Dermis blood vessel endothelial cell (primary cell): ENCODE results near the gene C2CD3. TPM values are rescaled to one million over a fixed set of nuclear protein-coding genes. Genes with fewer than 3 reads are reported as not detected.
"Not testable (repeated sequence)": the region's sequence is repeated elsewhere in the genome, so short reads cannot be mapped to it uniquely, and the experiment has no call there.

ENCODE experiments used
- DNase-seq: peaks from one replicate; pipeline ENCODE4 v3.0.0; 2010
- total RNA-seq: library from RNA; depleted of rRNA; stranded (reverse); fragments of >200 nt; gene quantifications from 2 replicates; pipeline ENCODE4 v1.2.3, GENCODE V29; 2014

C2CD3 gene
- total RNA-seq, 1 donor from 2014 or later = 13.4 TPM

DNA sequence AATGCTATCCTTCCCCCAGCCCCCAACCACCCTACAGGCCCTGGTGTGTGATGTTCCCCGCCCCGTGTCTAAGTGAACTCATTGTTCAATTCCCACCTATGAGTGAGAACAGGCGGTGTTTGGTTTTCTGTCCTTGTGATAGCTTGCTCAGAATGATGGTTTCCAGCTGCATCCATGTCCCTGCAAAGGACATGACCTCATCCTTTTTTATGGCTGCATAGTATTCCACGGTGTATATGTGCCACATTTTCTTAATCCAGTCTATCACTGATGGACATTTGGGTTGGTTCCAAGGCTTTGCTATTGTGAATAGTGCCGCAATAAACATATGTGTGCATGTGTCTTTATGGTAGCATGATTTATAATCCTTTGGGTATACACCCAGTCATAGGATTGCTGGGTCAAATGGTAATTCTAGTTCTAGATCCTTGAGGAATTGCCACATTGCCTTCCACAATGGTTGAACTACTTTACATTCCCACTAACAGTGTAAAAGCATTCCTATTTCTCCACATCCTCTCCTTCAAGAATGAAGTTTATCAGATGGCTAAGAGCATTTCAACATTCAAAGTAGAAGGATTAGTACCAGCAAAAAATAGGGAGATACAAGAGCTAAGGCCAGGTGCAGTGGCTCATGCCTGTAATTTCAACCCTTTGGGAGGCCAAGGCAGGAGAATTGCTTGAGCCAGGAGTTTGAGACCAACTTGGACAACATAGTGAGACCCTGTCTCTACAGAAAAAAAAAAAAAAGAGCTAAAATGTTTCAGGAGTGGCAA is 50.4 kb downstream of the C2CD3 start:
- DNase-seq = not testable (repeated sequence)

- no peak for DNase-seq
These were observed 54.1 kb downstream of the C2CD3 start for GRCh38 chr11:74116719-74117118.

DNA sequence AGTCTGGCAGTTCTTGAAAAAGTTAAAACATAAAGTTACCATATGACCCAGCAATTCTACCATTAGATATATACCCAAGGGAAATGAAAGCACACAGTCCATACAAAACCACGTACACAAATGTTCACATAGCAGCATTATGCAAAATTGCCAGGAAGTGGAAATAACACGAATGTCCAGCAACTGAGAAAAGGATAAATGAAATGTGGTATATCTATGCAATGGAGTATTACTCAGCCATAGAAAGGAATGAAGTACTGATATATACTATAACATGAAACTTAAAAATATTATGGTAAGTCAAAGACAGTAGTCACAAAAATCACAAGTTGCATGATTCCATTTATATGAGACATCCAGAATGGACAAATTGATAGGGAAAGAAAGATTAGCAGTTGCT is 57.9 kb downstream of the C2CD3 start:
- DNase-seq = no peak

- DNase-seq = no peak
These were observed 64.7 kb downstream of the C2CD3 start for GRCh38 chr11:74106124-74106523.

GRCh38 chr11:74102321-74102720 is 68.5 kb downstream of the C2CD3 start:
- no peak for DNase-seq

- no peak for DNase-seq
These were observed 70.1 kb downstream of the C2CD3 start for GRCh38 chr11:74100735-74101134.

GRCh38 chr11:74100231-74100630 is 70.6 kb downstream of the C2CD3 start:
- DNase-seq = no peak

- no peak for DNase-seq
These were observed 73.0 kb downstream of the C2CD3 start for GRCh38 chr11:74097686-74098237.

GRCh38 chr11:74094393-74094792 is 76.4 kb downstream of the C2CD3 start:
- DNase-seq = no peak

DNA sequence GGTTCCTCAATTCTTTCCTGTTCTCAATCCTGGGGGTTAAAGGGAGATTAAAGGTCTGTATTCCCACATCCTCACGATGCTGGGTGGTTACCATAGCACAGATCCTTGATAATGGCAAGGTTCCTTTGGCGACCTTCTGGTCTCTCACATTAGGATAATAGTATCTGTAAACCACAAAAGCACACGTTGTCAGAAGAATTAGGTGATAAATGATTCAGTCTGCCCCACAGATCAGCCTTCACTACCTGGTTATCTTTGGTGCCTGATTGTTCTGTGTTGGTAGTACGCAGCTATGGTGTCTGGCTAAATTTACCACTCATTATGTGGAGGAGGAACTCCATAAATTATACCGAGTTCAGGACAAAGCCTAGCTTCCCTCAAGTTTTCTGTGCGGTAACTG is 78.4 kb downstream of the C2CD3 start:
- DNase-seq = no peak

GRCh38 chr11:74091549-74091948 is 79.3 kb downstream of the C2CD3 start:
- DNase-seq = no peak

DNA sequence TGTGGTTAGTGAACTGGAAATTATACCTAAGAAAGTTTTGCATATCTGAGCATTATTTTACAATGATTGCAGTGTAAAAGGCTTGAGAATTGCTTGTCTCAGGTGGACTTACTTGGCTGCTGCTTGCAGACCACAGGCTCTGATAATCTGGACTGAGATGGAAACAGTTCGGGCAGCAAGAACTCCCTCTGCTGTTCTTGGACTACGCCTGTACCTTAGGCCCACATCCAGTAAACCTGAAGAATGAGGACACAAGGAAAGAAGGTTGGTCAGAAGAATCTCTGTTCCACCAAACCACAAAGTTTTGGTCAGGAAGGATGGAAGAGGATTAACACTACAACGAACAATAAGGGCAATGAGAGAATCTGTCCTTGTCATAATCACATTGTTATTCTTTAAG is 80.1 kb downstream of the C2CD3 start:
- peak; percentile 16 for DNase-seq

DNA sequence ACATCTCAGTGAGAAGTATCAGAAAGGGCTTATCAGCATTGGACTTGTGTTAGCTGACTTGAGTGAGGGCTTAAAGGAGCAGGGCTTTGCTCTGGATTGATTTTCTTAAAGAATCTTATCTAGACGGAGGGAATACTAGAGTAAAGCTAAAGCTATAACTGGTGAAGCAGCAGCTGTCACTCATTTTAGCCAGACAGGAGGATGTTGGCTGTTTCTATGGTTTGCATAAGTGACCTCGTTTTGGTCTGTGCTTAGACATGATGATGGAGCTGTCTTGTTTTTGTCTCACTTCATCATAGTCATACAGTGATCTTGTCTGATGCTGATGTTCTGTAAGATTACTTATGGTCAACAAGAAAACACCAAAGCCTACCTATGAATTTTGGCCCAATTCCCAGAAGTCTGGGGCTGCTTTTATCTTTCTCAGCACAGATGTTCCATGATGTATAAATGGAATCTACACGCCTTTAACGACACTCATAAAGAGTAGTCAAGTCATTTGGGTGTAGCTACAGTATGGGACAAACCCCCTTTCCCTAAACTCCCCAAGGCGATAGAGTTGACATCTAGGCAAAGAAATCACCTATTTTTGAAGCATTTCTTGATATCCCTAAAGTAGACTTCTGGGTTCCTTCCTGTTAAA is 84.4 kb downstream of the C2CD3 start:
- no peak for DNase-seq

DNA sequence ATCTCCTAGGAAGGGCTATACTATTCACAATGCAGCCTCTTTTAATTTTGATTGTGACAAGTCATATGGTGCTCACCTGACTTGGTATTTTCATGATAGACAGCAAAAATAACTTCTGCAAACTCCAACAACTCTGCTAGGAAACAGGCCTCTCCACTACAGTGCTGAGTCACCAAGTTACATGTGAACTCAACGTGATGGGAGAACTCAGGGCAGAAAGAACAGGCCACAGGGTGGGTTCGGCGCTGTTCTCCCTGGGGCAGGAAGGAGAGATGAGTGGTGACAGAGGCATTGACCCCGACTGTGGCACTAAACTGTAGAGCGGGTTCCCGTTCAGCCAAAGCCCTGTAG is 85.3 kb downstream of the C2CD3 start:
- no peak for DNase-seq

GRCh38 chr11:74084796-74085541 is 85.8 kb downstream of the C2CD3 start:
- DNase-seq = no peak

DNA sequence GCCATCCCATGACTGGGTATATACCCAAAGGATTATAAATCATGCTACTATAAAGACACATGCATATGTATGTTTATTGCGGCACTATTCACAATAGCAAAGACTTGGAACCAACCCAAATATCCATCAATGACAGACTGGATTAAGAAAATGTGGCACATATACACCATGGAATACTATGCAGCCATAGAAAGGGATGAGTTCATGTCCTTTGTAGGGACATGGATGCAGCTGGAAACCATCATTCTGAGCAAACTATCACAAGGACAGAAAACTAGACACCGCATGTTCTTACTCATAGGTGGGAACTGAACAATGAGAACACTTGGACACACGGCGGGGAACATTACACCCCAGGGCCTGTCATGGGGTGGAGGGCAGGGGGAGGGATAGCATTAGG is 86.9 kb downstream of the C2CD3 start:
- DNase-seq = not testable (repeated sequence)

DNA sequence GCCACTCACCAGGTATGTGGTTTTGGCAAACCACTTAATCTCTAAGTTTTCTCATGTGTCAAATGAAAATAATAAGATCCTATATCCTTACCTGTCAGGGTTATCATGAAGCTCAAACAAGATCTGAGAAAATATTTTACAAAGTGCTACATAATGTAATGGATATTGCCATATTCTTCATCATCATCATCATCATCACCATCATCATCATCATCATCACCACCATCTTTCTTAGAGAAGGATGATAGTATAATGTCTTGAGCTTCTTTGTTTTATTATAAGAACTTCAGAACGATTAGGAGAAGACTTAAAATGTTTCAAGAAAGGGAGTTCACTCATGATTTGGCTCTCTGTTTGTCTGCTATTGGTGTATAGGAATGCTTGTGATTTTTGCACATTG is 89.4 kb downstream of the C2CD3 start:
- no peak for DNase-seq

DNA sequence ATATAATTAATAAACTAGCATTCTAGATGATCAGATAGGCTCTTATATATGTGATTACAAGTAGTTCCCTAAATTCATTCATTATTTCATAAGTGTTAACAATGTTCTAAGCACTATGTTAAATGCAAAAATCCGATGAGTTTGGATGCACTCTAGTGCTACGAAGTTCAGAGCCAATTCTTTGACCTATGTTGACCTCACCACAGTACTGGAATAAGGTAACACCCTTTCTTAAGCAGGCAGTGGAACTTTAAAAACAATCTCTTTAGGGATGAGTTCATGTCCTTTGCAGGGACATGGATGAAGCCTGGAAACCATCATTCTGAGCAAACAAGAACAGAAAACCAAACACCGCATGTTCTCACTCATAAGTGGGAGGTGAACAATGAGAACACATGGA is 93.6 kb downstream of the C2CD3 start:
- DNase-seq = no peak

GRCh38 chr11:74072721-74073120 is 98.1 kb downstream of the C2CD3 start:
- DNase-seq = no peak

- DNase-seq = no peak
These were observed 98.5 kb downstream of the C2CD3 start for GRCh38 chr11:74072286-74072685.

DNA sequence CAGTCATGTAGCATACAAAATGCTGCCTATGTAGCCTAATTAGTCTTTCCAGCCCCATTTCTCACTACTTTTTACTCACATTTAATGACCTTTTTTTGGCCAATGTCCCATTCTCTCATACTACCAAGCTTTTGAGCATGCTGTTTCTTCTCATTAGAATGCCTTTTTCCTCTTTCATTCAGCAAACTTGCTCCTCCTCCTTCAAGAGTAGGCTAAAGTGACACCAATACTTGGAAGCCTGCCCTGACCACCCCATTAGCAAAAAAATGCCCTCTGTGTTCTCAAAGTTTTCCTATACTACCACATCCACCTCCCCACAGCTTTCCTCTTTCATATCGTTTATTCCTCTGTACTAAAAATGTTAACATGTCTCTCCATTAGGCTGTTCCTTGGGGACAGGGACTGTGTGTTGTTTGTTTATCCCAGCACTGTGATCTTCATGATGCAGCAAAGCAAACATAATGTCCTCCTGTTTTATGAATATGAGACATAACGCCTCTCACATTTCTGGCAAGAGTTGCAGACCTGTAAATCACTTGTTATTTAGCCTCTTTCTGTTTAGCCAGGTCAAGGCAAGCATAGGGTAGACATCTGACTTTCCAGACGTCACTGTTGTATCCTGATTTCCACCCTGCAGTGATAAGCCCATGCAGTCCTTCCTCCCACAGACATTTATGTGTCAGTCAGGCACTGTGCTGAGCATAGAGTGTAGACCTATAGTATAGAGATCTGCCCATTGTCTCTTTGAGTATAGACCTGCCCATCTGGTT is 99.9 kb downstream of the C2CD3 start:
- no peak for DNase-seq

- no peak for DNase-seq
These were observed 101.4 kb downstream of the C2CD3 start for GRCh38 chr11:74069146-74070046.
